Transverse colon (tissue), 4 donors: ENCODE data around the gene CDIPT. TPM values are rescaled to one million over a fixed set of nuclear protein-coding genes. Genes with fewer than 3 reads are reported as not detected.

Experiments
- DNase-seq: peaks from one replicate; pipeline ENCODE4 v3.0.0-alpha.2; 2019
- H3K27ac ChIP-seq, 4 donors: fragments of 200-600 bp; sonication (generic); 2 replicates each; pipeline ENCODE4 v1.5.1; 2016 to 2018; ENCODE audit warnings: inconsistent platforms in 4 of 4
- H3K27me3 ChIP-seq: fragments of 200-600 bp; sonication (generic); 2 replicates; pipeline ENCODE4 v1.5.1; 2017; ENCODE audit warnings: inconsistent platforms
- H3K36me3 ChIP-seq, 4 donors: fragments of 200-600 bp; sonication (generic); 2 replicates each; pipeline ENCODE4 v1.5.1; 2017 to 2019; ENCODE audit warnings: inconsistent platforms in 4 of 4
- H3K4me1 ChIP-seq, 4 donors: fragments of 200-600 bp; sonication (generic); 2 replicates each; pipeline ENCODE4 v1.5.1; 2017 to 2020; ENCODE audit warnings: inconsistent platforms in 4 of 4
- H3K4me3 ChIP-seq, 4 donors: fragments of 200-600 bp; sonication (generic); 1 replicate in 1 of 4; 2 replicates in 3 of 4; pipeline versions ENCODE4 v1.5.1 to v1.6.1; 2017 to 2019; ENCODE audit warnings: inconsistent platforms in 4 of 4
- H3K9me3 ChIP-seq, 2 donors: fragments of 200-600 bp; sonication (generic); 2 replicates each; pipeline ENCODE4 v1.5.1; 2017 to 2019; ENCODE audit warnings: inconsistent platforms in 2 of 2
- CTCF ChIP-seq, 5 experiments: fragments of 200-600 bp in 3 of 5; fragments of 450-650 bp in 2 of 5; sonication (generic) in 3 of 5; IDR thresholded peaks; 1 replicate in 2 of 5; 2 replicates in 3 of 5; pipeline ENCODE4 v1.5.1; 2016 to 2017; ENCODE audit warnings: antibody characterized with exemption in 5 of 5, inconsistent platforms in 3 of 5, mild to moderate bottlenecking in 2 of 5, moderate library complexity in 1 of 5
- EP300 ChIP-seq: sonication (generic); formaldehyde crosslinking; IDR thresholded peaks from one replicate; pipeline ENCODE4 v1.6.1; 2017; ENCODE audit warnings: antibody characterized with exemption, low read depth
- POLR2A ChIP-seq: fragments of 450-650 bp; IDR thresholded peaks from one replicate; pipeline ENCODE4 v1.6.1; 2016; ENCODE audit warnings: antibody characterized with exemption, mild to moderate bottlenecking, moderate library complexity
- POLR2AphosphoS5 ChIP-seq, 3 donors: sonication (generic); formaldehyde crosslinking; IDR thresholded peaks; one replicate each; pipeline ENCODE4 v1.6.1; 2016; ENCODE audit warnings: antibody characterized with exemption in 3 of 3
- WGBS, 2 donors: methylation state at CpG; one replicate each; pipeline ENCODE4 v1.1.5; 2018; ENCODE audit warnings: low coverage in 1 of 2; 5-methylcytosine and 5-hydroxymethylcytosine counted together
- in situ Hi-C, 4 donors: fragments of 200-750 bp; cut with MboI; loops; one replicate each; pipeline versions ENCODE4 v1.15.0 to v1.15.1; 2017; ENCODE audit warnings: low sequenced_read_pairs in 3 of 4, low pct_ligation_motif_present in 1 of 4, low pct_unique_long_range_greater_than_20kb in 1 of 4
- intact Hi-C: fragments of 100-400 bp; cut with DNase I; formaldehyde crosslinking; loops from one replicate; pipeline ENCODE4 v1.15.1; 2023; ENCODE audit warnings: low total_unique reads
- total RNA-seq, 4 donors: library from RNA; depleted of rRNA; stranded (reverse); fragments of >200 nt; gene quantifications; one replicate each; pipeline ENCODE4 v1.1.0, GENCODE V29; 2016

Gene CDIPT
- total RNA-seq, 4 donors from 2014 or later: 58.5 to 139 (median 94.5) TPM

- H3K9me3 ChIP-seq: no peaks in the 10 kb centered on the region
- in situ Hi-C loops (loop anchor here in 2 of 4 donors (25.0 kb wide), 1 partner anchor 154 kb away; the partner anchor contains the start of genes C16orf92 (in 2 of the 2) and DOC2A (in 2 of the 2)), intact Hi-C loops (loop anchor here (10.0 kb wide), 1 partner anchor 153 kb away; no protein-coding TSS in a partner anchor)
- H3K27me3 ChIP-seq: no peaks in the 10 kb centered on the region
- no peak for TF ChIP-seq POLR2A
- no peak for TF ChIP-seq EP300
- TF ChIP-seq CTCF (IDR thresholded peaks at IDR 0.05): no peak
- no peak for TF ChIP-seq POLR2AphosphoS5 (IDR thresholded peaks at IDR 0.05)
- no peak for DNase-seq
- H3K27ac ChIP-seq: no peak overlapping the region
- peaks cover 10 to 19% (median 16%) of the 10 kb centered on the region in 4 donors for H3K4me1 ChIP-seq
- WGBS, 2 donors: 83 to 90% methylated on average over 4 to 10 of the region's 10 CpGs
- no peak overlapping the region for H3K4me3 ChIP-seq
- H3K36me3 ChIP-seq: peaks cover 0 to 24% (median 10%) of the 10 kb centered on the region in 4 donors
These were observed 4.7 kb downstream of the CDIPT start for GRCh38 chr16:29858149-29858849.

- peaks cover 0 to 24% (median 10%) of the 10 kb centered on the region in 4 donors for H3K36me3 ChIP-seq
- no peaks in the 10 kb centered on the region for H3K27me3 ChIP-seq
- TF ChIP-seq CTCF (IDR thresholded peaks at IDR 0.05): no peak
- TF ChIP-seq POLR2AphosphoS5 (IDR thresholded peaks at IDR 0.05): no peak
- TF ChIP-seq POLR2A: no peak
- TF ChIP-seq EP300: no peak
- no peak overlapping the region for H3K27ac ChIP-seq
- H3K4me1 ChIP-seq: peaks cover 10 to 17% (median 14%) of the 10 kb centered on the region in 4 donors
- in situ Hi-C loops (loop anchor here in 2 of 4 donors (25.0 kb wide), 1 partner anchor 155 kb away; the partner anchor contains the start of genes C16orf92 (in 2 of the 2) and DOC2A (in 2 of the 2)), intact Hi-C loops (loop anchor here (10.0 kb wide), 1 partner anchor 152 kb away; no protein-coding TSS in a partner anchor)
- H3K9me3 ChIP-seq: no peaks in the 10 kb centered on the region
- no peak overlapping the region for H3K4me3 ChIP-seq
- DNase-seq: no peak
- 47 to 72% methylated on average over 3 to 7 of the region's 7 CpGs for WGBS, 2 donors
These were observed 5.8 kb downstream of the CDIPT start for GRCh38 chr16:29857133-29857760.

DNA sequence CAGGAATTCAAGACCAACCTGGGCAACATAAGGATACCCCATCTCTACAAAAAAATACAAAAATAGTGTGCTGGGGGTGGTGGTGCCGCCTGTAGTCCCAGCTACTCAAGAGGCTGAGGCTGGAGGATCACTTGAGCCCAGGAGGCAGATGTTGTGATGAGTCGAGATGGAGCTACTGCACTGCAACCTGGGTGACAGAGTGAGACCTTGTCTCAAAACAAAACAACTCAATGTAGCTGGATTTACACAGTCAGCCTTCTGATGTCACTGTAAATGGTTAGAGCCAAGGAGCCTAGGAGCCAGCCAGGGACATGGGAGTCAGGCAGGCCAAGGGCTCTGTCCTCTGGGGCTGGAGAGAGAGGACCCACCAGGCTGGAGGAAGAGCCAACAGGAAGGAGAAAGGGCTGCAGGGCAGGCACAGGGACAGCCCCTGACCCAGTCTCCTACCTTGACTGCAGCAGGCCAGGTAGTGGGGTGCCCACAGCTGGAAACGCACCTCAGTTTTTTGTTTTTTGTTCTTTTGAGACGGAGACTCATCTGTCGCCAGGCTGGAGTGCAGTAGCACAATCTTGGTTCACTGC, 8.4 kb downstream of the CDIPT start:
- no peak overlapping the region for H3K4me3 ChIP-seq
- no peaks in the 10 kb centered on the region for H3K27me3 ChIP-seq
- no peak overlapping the region for H3K27ac ChIP-seq
- H3K9me3 ChIP-seq: no peaks in the 10 kb centered on the region
- no peak for DNase-seq
- in situ Hi-C loops: loop anchor here in 2 of 4 donors (25.0 kb wide), 1 partner anchor 158 kb away; the partner anchor contains the start of genes C16orf92 (in 2 of the 2) and DOC2A (in 2 of the 2)
- H3K36me3 ChIP-seq: peaks cover 0 to 13% (median 7%) of the 10 kb centered on the region in 4 donors
- TF ChIP-seq CTCF (IDR thresholded peaks at IDR 0.05) (no peak), POLR2AphosphoS5 (IDR thresholded peaks at IDR 0.05) (no peak), EP300 (no peak), POLR2A (no peak)
- WGBS, 2 donors: 86% methylated on average over 5 of the region's 5 CpGs; no CpG with 5 or more reads in 1 of the 2 donors
- intact Hi-C loops: loop anchor here (10.0 kb wide), 1 partner anchor 150 kb away; no protein-coding TSS in a partner anchor
- H3K4me1 ChIP-seq: no peaks in the 10 kb centered on the region
